ENCODE data around the gene KAZALD1. TPM values are rescaled to one million over a fixed set of nuclear protein-coding genes. Genes with fewer than 3 reads are reported as not detected.
A peak's percentile ranks its signal among the peaks of the same experiment; 100 is the strongest.

The KAZALD1 gene, protein sequence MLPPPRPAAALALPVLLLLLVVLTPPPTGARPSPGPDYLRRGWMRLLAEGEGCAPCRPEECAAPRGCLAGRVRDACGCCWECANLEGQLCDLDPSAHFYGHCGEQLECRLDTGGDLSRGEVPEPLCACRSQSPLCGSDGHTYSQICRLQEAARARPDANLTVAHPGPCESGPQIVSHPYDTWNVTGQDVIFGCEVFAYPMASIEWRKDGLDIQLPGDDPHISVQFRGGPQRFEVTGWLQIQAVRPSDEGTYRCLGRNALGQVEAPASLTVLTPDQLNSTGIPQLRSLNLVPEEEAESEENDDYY
- total RNA-seq (10 to 100 TPM in 1 of 2 donors, 1 to 10 TPM in 1; 8.2 to 12.1 TPM), polyA plus RNA-seq (1 to 10 TPM; 4.1 to 6.5 TPM)
- long read RNA-seq, donor 1, partial matches to known transcripts = 0 of 5 reads
- long read RNA-seq, donor 1, other reads (novel, unspliced or antisense) = 0 of 5 reads
- long read RNA-seq, donor 2, partial matches to known transcripts = 0 of 2 reads
- long read RNA-seq, donor 2, other reads (novel, unspliced or antisense) = 0 of 2 reads
- long read RNA-seq, donor 3, partial matches to known transcripts = 0 of 4 reads
- long read RNA-seq, donor 3, other reads (novel, unspliced or antisense) = 0 of 4 reads
- long read RNA-seq, donor 4, partial matches to known transcripts = 0 of 2 reads
- long read RNA-seq, donor 4, other reads (novel, unspliced or antisense) = 0 of 2 reads
- long read RNA-seq, donor 5, partial matches to known transcripts = 0 of 5 reads
- long read RNA-seq, donor 5, other reads (novel, unspliced or antisense) = 0 of 5 reads

DNA sequence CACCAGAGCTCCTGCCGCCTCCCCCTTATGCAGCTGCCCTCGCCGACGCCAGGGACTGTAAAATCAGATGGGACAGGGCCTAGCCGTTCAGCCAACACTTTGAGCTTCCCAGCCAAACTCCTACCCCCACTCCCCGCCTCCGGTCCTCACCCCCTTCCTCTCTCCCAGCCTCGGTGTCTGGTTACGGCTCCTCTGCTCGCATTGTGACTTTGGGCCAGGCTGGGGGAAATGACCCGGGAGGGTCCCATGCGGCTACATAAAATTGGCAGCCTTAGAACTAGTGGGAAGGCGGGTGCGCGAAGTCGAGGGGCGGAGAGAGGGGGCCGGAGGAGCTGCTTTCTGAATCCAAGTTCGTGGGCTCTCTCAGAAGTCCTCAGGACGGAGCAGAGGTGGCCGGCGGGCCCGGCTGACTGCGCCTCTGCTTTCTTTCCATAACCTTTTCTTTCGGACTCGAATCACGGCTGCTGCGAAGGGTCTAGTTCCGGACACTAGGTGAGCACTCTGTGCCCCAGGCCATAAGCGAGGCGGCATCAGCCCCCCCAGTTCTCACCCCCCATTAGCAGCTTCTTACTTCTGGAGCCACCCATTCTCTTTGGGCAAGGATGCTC lies at the start of gene KAZALD1:
Gene KAZALD1 (plus strand): TSS at position 366 of the 608 bp plus-strand sequence. CDS start 604 bp downstream, outside the sequence.
- peak within 1 kb of the TSS; percentile 48 for H3K4me3 ChIP-seq
- DNase-seq (peak; percentile 96 to 98 (median 98)), ATAC-seq (ENCODE audit: insufficient read depth, low FRiP score) (no peak)
- H3K9ac ChIP-seq (ENCODE audit: insufficient read depth in 1 of 2, low read length in 2 of 2) = peak within 1 kb of the TSS; percentile 26 to 96
- TF ChIP-seq, protein P1, sequence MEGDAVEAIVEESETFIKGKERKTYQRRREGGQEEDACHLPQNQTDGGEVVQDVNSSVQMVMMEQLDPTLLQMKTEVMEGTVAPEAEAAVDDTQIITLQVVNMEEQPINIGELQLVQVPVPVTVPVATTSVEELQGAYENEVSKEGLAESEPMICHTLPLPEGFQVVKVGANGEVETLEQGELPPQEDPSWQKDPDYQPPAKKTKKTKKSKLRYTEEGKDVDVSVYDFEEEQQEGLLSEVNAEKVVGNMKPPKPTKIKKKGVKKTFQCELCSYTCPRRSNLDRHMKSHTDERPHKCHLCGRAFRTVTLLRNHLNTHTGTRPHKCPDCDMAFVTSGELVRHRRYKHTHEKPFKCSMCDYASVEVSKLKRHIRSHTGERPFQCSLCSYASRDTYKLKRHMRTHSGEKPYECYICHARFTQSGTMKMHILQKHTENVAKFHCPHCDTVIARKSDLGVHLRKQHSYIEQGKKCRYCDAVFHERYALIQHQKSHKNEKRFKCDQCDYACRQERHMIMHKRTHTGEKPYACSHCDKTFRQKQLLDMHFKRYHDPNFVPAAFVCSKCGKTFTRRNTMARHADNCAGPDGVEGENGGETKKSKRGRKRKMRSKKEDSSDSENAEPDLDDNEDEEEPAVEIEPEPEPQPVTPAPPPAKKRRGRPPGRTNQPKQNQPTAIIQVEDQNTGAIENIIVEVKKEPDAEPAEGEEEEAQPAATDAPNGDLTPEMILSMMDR (IDR thresholded peaks at IDR 0.05; ENCODE audit: control extremely low read depth, extremely low read depth) = no peak
- no peaks in the 10 kb centered on the region for H3K9me3 ChIP-seq (ENCODE audit: control insufficient read depth in 4 of 4, insufficient read depth in 3 of 4, low read length in 3 of 4)
- H3K4me1 ChIP-seq (ENCODE audit: control insufficient read depth in 5 of 5, insufficient read depth in 5 of 5, low read length in 5 of 5) = peaks cover 2 to 57% (median 21%) of the 10 kb centered on the region in 5 donors
- H3K27me3 ChIP-seq (ENCODE audit: control insufficient read depth in 3 of 3, insufficient read depth in 3 of 3, low read length in 2 of 3) = peaks cover 0 to 2% (median 0%) of the 10 kb centered on the region in 3 donors
- no peaks in the 10 kb centered on the region for H3K36me3 ChIP-seq (ENCODE audit: control insufficient read depth in 4 of 4, insufficient read depth in 4 of 4, low read length in 4 of 4)
- 28 to 41% methylated on average over 30 to 31 of the region's 31 CpGs for WGBS, 2 donors
- H3K27ac ChIP-seq (ENCODE audit: low read depth in 1 of 2, low read length in 1 of 2) = peak within 1 kb of the TSS; percentile 94 to 97

DNA sequence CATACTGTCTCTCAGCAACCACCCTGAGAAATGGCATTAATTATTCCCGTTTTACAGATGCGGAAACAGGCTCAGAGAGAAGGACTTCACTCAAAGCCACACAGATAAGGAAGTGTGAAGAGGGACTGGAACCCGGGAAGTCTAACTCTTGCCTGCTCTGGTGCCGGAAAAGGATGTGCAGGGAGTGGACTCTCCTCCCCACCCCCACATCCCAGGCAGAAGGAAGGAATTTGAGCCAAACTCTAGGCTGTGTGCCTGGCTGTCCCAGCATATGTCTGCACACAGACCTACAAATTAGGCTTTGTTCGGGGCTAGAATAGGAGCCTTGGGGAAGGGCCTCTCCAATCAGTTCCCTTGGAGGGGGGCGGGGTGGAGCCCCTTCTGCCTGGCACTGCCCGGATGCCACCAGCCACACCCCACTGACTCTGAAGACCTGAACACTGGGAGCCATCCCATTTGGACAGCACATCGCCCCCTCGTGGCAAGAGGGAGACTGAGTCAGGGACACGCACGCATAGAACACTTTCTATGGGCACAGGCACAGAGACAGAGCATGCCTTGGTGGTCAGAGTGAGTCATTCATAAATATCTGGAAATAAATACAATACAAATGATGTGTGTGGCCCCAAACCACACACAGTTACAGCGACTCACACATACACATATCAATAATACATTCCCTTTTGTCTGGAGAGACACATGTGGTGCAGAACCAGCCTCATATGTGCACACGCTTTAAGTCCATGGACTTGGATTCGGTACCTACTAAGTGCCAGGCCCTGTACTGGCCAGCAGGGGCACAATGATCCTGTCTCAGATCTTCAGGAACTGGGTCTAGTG lies 49.0 kb upstream of the KAZALD1 start:
- peak overlapping the region in 1 of 2 donors; percentile 68 for H3K27ac ChIP-seq (ENCODE audit: low read depth in 1 of 2, low read length in 1 of 2)
- no peaks in the 10 kb centered on the region for H3K9me3 ChIP-seq (ENCODE audit: control insufficient read depth in 4 of 4, insufficient read depth in 3 of 4, low read length in 3 of 4)
- TF ChIP-seq, protein P1 (IDR thresholded peaks at IDR 0.05; ENCODE audit: control extremely low read depth, extremely low read depth) = peak; percentile 89
- peaks cover 2 to 4% (median 4%) of the 10 kb centered on the region in 3 donors for H3K27me3 ChIP-seq (ENCODE audit: control insufficient read depth in 3 of 3, insufficient read depth in 3 of 3, low read length in 2 of 3)
- no peak overlapping the region for H3K4me3 ChIP-seq
- WGBS, 2 donors = 18 to 19% methylated on average over 14 of the region's 14 CpGs
- H3K36me3 ChIP-seq (ENCODE audit: control insufficient read depth in 4 of 4, insufficient read depth in 4 of 4, low read length in 4 of 4) = peaks cover 0 to 2% (median 0%) of the 10 kb centered on the region in 4 donors
- H3K4me1 ChIP-seq (ENCODE audit: control insufficient read depth in 5 of 5, insufficient read depth in 5 of 5, low read length in 5 of 5) = peaks cover 0 to 20% (median 9%) of the 10 kb centered on the region in 5 donors
- no peak overlapping the region for H3K9ac ChIP-seq (ENCODE audit: insufficient read depth in 1 of 2, low read length in 2 of 2)
- ATAC-seq (ENCODE audit: insufficient read depth, low FRiP score) (peak; percentile 91), DNase-seq (peak; percentile 90 to 92 (median 90))

DNA sequence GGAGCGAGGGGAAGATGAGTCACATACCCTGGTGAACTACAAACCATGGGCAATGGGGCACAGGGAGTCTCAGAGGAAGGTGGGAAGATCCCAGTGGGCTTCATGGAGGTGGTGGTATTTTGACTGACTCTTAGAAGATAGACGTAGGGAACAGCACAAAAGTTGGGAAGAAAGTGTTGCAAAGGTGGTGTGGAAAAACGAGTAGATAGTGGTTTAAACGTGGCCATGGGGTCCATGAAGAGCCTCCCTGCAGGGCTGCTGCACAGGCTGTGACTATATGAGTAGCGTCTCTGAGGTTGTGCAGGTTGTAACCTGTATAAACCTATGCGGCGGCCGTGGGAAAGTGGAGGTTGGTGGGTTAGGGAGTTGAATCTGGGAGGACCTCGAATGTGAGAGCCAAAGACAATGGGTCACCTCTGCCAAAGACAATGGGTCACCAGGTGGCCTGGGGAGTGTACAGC lies 48.4 kb upstream of the KAZALD1 start:
- H3K4me3 ChIP-seq = no peak overlapping the region
- H3K4me1 ChIP-seq (ENCODE audit: control insufficient read depth in 5 of 5, insufficient read depth in 5 of 5, low read length in 5 of 5) = peaks cover 0 to 19% (median 3%) of the 10 kb centered on the region in 5 donors
- DNase-seq (no peak), ATAC-seq (ENCODE audit: insufficient read depth, low FRiP score) (no peak)
- TF ChIP-seq, protein P1 (IDR thresholded peaks at IDR 0.05; ENCODE audit: control extremely low read depth, extremely low read depth) = no peak
- H3K27ac ChIP-seq (ENCODE audit: low read depth in 1 of 2, low read length in 1 of 2) = peak overlapping the region in 1 of 2 donors; percentile 68
- H3K27me3 ChIP-seq (ENCODE audit: control insufficient read depth in 3 of 3, insufficient read depth in 3 of 3, low read length in 2 of 3) = peaks cover 2 to 11% (median 7%) of the 10 kb centered on the region in 3 donors
- no peaks in the 10 kb centered on the region for H3K36me3 ChIP-seq (ENCODE audit: control insufficient read depth in 4 of 4, insufficient read depth in 4 of 4, low read length in 4 of 4)
- H3K9ac ChIP-seq (ENCODE audit: insufficient read depth in 1 of 2, low read length in 2 of 2) = no peak overlapping the region
- no peaks in the 10 kb centered on the region for H3K9me3 ChIP-seq (ENCODE audit: control insufficient read depth in 4 of 4, insufficient read depth in 3 of 4, low read length in 3 of 4)
- WGBS, 2 donors = 51 to 64% methylated on average over 9 of the region's 9 CpGs
